HepG2 (cell line): ENCODE measurements around the gene ZFX. TPM values are rescaled to one million over a fixed set of nuclear protein-coding genes. Genes with fewer than 3 reads are reported as not detected.

ENCODE experiments used
- CSRNP2 ChIP-seq: sonication (generic); formaldehyde crosslinking; conservative IDR thresholded peaks from 2 replicates; pipeline ENCODE4 v1.8.0; 2022; ENCODE audit warnings: low read depth, missing genetic modification reagents
- KLF12 ChIP-seq: sonication (generic); formaldehyde crosslinking; IDR thresholded peaks from 2 replicates; pipeline ENCODE4 v1.4.0; 2020; ENCODE audit warnings: missing genetic modification reagents, borderline replicate concordance
- NFATC3 ChIP-seq: sonication (generic); formaldehyde crosslinking; IDR thresholded peaks from 2 replicates; pipeline ENCODE4 v1.5.1; 2020; ENCODE audit warnings: mild to moderate bottlenecking, missing genetic modification reagents
- PRDM4 ChIP-seq: sonication (generic); formaldehyde crosslinking; IDR thresholded peaks from 2 replicates; pipeline ENCODE4 v1.9.0; 2021; ENCODE audit warnings: missing genetic modification reagents, borderline replicate concordance
- SALL1 ChIP-seq: sonication (generic); formaldehyde crosslinking; IDR thresholded peaks from 2 replicates; pipeline ENCODE4 v1.8.0; 2022; ENCODE audit warnings: mild to moderate bottlenecking, missing genetic modification reagents
- SMAD3 ChIP-seq: sonication (generic); formaldehyde crosslinking; IDR thresholded peaks from 2 replicates; pipeline ENCODE4 v1.4.0; 2020; ENCODE audit warnings: missing genetic modification reagents
- SMYD3 ChIP-seq: sonication (generic); formaldehyde crosslinking; IDR thresholded peaks from 2 replicates; pipeline ENCODE4 v1.8.1; 2023; ENCODE audit warnings: mild to moderate bottlenecking, missing genetic modification reagents
- ZMAT3 ChIP-seq: sonication (generic); formaldehyde crosslinking; conservative IDR thresholded peaks from 2 replicates; pipeline ENCODE4 v1.7.0; 2021; ENCODE audit warnings: missing genetic modification reagents
- ZNF121 ChIP-seq: sonication (generic); formaldehyde crosslinking; IDR thresholded peaks from 2 replicates; pipeline ENCODE4 v1.5.0; 2020; ENCODE audit warnings: mild to moderate bottlenecking, missing genetic modification reagents
- ZNF260 ChIP-seq: sonication (generic); formaldehyde crosslinking; IDR thresholded peaks from 2 replicates; pipeline ENCODE4 v1.4.0; 2020; ENCODE audit warnings: missing genetic modification reagents, low read depth, mild to moderate bottlenecking, borderline replicate concordance
- ZNF609 ChIP-seq: sonication (generic); formaldehyde crosslinking; IDR thresholded peaks from 2 replicates; pipeline ENCODE4 v1.4.0; 2020; ENCODE audit warnings: mild to moderate bottlenecking, missing genetic modification reagents, borderline replicate concordance
- ZNF724P ChIP-seq: sonication (generic); formaldehyde crosslinking; IDR thresholded peaks from 2 replicates; pipeline ENCODE4 v1.8.0; 2022; ENCODE audit warnings: missing genetic modification reagents, borderline replicate concordance
- polyA plus RNA-seq, 8 experiments: library from polyadenylated mRNA; depleted of rRNA in 3 of 8; stranded (reverse) in 7 of 8; unstranded in 1 of 8; fragments of >200 nt; fragmentation: Illumina TruSeq in 4 of 8; extraction: Trizol in 4 of 8; gene quantifications; 2 replicates each; pipeline versions ENCODE4 v1.2.1 to v1.2.3, GENCODE V29; 2011 to 2016; ENCODE audit warnings: low read depth in 4 of 8, missing spikeins in 1 of 8, mixed read lengths in 1 of 8; ENCODE audit not compliant: insufficient read depth in 1 of 8
- total RNA-seq, 5 experiments: library from RNA; depleted of rRNA; stranded (reverse); fragments of >200 nt; fragmentation: Illumina TruSeq; extraction: Trizol; gene quantifications; 2 replicates each; pipeline ENCODE4 v1.2.3, GENCODE V29; 2016; ENCODE audit warnings: low read depth in 1 of 5
- TF ChIP-seq, protein P1 (sequence below), 2 experiments: sonication (generic) in 1 of 2; formaldehyde crosslinking in 1 of 2; IDR thresholded peaks; 2 replicates each; pipeline versions ENCODE4 v1.4.0 to v1.6.1; 2018 to 2020; ENCODE audit warnings: missing genetic modification reagents in 2 of 2, borderline replicate concordance in 1 of 2, low read depth in 1 of 2, mild to moderate bottlenecking in 1 of 2, missing biosample characterization in 1 of 2
- TF ChIP-seq, protein P2 (sequence below): sonication (generic); formaldehyde crosslinking; IDR thresholded peaks from 2 replicates; pipeline ENCODE4 v1.5.0; 2020; ENCODE audit warnings: missing genetic modification reagents
- TF ChIP-seq, protein P3 (sequence below): sonication (generic); formaldehyde crosslinking; IDR thresholded peaks from 2 replicates; pipeline ENCODE4 v1.4.0; 2020; ENCODE audit warnings: mild to moderate bottlenecking, missing genetic modification reagents

ZFX gene
- total and polyA plus RNA-seq, 2 of the 13 experiments (the other 11 are each of a cell fraction or from before 2014, with no cell fraction given) = 13.8 to 37.3 TPM

DNA sequence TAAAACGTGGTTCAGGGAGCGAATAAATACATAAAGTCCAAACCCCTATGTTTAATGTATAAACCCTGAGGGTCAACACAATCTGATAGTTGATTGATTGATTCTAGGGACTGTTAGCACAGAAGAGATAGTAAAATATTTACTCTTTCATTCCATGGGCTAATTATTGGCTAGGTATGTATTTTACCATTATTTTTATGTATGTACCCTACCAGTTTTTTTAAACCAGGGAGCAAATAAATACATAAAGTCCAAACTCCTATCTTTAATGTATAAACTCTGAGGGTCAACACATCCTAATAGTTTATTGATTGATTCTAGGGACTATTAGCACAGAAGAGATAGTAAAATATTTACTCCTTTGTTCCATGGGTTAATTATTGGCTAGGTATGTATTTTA is 40.0 kb downstream of the ZFX start (continued):
- TF ChIP-seq, protein P1, sequence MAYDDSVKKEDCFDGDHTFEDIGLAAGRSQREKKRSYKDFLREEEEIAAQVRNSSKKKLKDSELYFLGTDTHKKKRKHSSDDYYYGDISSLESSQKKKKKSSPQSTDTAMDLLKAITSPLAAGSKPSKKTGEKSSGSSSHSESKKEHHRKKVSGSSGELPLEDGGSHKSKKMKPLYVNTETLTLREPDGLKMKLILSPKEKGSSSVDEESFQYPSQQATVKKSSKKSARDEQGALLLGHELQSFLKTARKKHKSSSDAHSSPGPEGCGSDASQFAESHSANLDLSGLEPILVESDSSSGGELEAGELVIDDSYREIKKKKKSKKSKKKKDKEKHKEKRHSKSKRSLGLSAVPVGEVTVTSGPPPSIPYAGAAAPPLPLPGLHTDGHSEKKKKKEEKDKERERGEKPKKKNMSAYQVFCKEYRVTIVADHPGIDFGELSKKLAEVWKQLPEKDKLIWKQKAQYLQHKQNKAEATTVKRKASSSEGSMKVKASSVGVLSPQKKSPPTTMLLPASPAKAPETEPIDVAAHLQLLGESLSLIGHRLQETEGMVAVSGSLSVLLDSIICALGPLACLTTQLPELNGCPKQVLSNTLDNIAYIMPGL (CRISPR knock-in tag; IDR thresholded peaks at IDR 0.05; ENCODE audit: borderline replicate concordance in 1 of 2, low read depth in 1 of 2) = no peak
- TF ChIP-seq SALL1 (CRISPR knock-in tag) (no peak), SMYD3 (CRISPR knock-in tag) (no peak), ZNF609 (CRISPR knock-in tag) (peak; percentile 95), SMAD3 (CRISPR knock-in tag) (no peak), KLF12 (CRISPR knock-in tag) (no peak), NFATC3 (no peak), ZNF724P (CRISPR knock-in tag) (no peak), PRDM4 (CRISPR knock-in tag) (no peak), CSRNP2 (CRISPR knock-in tag) (no peak), ZNF121 (CRISPR knock-in tag) (no peak), ZNF260 (CRISPR knock-in tag) (no peak), ZMAT3 (CRISPR knock-in tag) (no peak)
- TF ChIP-seq, protein P2, sequence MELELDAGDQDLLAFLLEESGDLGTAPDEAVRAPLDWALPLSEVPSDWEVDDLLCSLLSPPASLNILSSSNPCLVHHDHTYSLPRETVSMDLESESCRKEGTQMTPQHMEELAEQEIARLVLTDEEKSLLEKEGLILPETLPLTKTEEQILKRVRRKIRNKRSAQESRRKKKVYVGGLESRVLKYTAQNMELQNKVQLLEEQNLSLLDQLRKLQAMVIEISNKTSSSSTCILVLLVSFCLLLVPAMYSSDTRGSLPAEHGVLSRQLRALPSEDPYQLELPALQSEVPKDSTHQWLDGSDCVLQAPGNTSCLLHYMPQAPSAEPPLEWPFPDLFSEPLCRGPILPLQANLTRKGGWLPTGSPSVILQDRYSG (CRISPR knock-in tag) = no peak
- TF ChIP-seq, protein P3, sequence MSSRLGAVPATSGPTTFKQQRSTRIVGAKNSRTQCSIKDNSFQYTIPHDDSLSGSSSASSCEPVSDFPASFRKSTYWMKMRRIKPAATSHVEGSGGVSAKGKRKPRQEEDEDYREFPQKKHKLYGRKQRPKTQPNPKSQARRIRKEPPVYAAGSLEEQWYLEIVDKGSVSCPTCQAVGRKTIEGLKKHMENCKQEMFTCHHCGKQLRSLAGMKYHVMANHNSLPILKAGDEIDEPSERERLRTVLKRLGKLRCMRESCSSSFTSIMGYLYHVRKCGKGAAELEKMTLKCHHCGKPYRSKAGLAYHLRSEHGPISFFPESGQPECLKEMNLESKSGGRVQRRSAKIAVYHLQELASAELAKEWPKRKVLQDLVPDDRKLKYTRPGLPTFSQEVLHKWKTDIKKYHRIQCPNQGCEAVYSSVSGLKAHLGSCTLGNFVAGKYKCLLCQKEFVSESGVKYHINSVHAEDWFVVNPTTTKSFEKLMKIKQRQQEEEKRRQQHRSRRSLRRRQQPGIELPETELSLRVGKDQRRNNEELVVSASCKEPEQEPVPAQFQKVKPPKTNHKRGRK = no peak
